ENCODE results near the gene TLL1.

DNA sequence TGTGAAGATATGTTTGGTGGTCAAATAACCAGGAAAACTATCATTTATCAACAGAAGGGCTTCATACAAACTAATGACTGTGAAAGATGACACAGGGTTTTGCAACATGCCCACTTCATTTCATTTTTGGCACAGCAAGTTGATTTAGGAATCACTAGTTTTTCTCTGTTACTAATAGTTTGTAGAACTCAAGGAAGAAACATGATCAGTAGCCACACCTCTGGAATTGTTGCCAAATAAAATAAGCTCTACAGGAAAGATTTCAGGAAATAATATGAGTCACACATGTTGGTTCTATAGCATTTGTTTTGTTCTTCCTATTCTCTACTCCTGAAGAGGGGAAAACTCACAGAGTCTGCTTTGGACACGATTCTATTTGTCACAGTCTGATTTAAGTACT is 255.4 kb downstream of the TLL1 start:
- no peak for TF ChIP-seq ZFX (IDR thresholded peaks at IDR 0.05; ENCODE audit: borderline replicate concordance)
- TF ChIP-seq, protein P1, sequence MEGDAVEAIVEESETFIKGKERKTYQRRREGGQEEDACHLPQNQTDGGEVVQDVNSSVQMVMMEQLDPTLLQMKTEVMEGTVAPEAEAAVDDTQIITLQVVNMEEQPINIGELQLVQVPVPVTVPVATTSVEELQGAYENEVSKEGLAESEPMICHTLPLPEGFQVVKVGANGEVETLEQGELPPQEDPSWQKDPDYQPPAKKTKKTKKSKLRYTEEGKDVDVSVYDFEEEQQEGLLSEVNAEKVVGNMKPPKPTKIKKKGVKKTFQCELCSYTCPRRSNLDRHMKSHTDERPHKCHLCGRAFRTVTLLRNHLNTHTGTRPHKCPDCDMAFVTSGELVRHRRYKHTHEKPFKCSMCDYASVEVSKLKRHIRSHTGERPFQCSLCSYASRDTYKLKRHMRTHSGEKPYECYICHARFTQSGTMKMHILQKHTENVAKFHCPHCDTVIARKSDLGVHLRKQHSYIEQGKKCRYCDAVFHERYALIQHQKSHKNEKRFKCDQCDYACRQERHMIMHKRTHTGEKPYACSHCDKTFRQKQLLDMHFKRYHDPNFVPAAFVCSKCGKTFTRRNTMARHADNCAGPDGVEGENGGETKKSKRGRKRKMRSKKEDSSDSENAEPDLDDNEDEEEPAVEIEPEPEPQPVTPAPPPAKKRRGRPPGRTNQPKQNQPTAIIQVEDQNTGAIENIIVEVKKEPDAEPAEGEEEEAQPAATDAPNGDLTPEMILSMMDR (IDR thresholded peaks at IDR 0.05): no peak
